Smooth muscle cell (in vitro differentiated cells): Measurements from ENCODE around the gene C1orf198. TPM values are rescaled to one million over a fixed set of nuclear protein-coding genes. Genes with fewer than 3 reads are reported as not detected.

Experiments
- DNase-seq: peaks from one replicate; lab custom pipeline; 2025; ENCODE audit not compliant: unreplicated experiment; lab: John Stamatoyannopoulos, UW
- H2AFZ ChIP-seq: fragments of 200-600 bp; sonication (generic); 2 replicates; pipeline ENCODE4 v1.6.0; 2016; ENCODE audit warnings: antibody characterized with exemption, low read depth, mild to moderate bottlenecking
- H3F3A ChIP-seq: fragments of 200-600 bp; sonication (generic); 2 replicates; pipeline ENCODE4 v1.6.0; 2017; ENCODE audit warnings: antibody characterized with exemption, low read depth
- H3K27ac ChIP-seq: fragments of 200-600 bp; sonication (generic); 2 replicates; pipeline ENCODE4 v1.5.1; 2016; ENCODE audit warnings: low read depth, mild to moderate bottlenecking
- H3K27me3 ChIP-seq: fragments of 200-600 bp; sonication (generic); 2 replicates; pipeline ENCODE4 v1.6.1; 2016; ENCODE audit warnings: low read depth, mild to moderate bottlenecking
- H3K36me3 ChIP-seq: fragments of 200-600 bp; sonication (generic); 2 replicates; pipeline ENCODE4 v1.5.1; 2016; ENCODE audit warnings: low read depth
- H3K4me1 ChIP-seq: fragments of 200-600 bp; sonication (generic); 2 replicates; pipeline ENCODE4 v1.5.1; 2016; ENCODE audit warnings: low read depth
- H3K4me2 ChIP-seq: fragments of 200-600 bp; sonication (generic); 2 replicates; pipeline ENCODE4 v1.6.0; 2016; ENCODE audit warnings: mild to moderate bottlenecking
- H3K4me3 ChIP-seq: fragments of 200-600 bp; sonication (generic); 2 replicates; pipeline ENCODE4 v1.5.1; 2016; ENCODE audit warnings: mild to moderate bottlenecking
- H3K79me2 ChIP-seq: fragments of 200-600 bp; sonication (generic); 2 replicates; pipeline ENCODE4 v1.6.0; 2016; ENCODE audit warnings: low read depth, mild to moderate bottlenecking
- H3K9ac ChIP-seq: fragments of 200-600 bp; sonication (generic); 2 replicates; pipeline ENCODE4 v1.6.0; 2016; ENCODE audit warnings: low read depth
- H3K9me3 ChIP-seq: fragments of 200-600 bp; sonication (generic); replicated peaks from 2 replicates; pipeline ENCODE4 v1.5.1; 2016; ENCODE audit warnings: low read depth
- H4K20me1 ChIP-seq: fragments of 200-600 bp; sonication (generic); 2 replicates; pipeline ENCODE4 v1.6.0; 2016; ENCODE audit warnings: low read depth
- WGBS: methylation state at CpG from one replicate; pipeline ENCODE4 v1.1.7; 2016; ENCODE audit warnings: low lambda C conversion rate; 5-methylcytosine and 5-hydroxymethylcytosine counted together
- polyA plus RNA-seq: library from polyadenylated mRNA; unstranded; fragments of >200 nt; fragmentation: Nextera tagmentation; extraction: Ambion mirVana; gene quantifications from 2 replicates; pipeline ENCODE4 v1.2.1, GENCODE V29; 2016
- total RNA-seq: library from RNA; depleted of rRNA; stranded (reverse); fragments of >200 nt; gene quantifications from 2 replicates; pipeline ENCODE4 v1.2.3, GENCODE V29; 2014
- TF ChIP-seq, protein P1 (sequence below): fragments of 200-600 bp; sonication (generic); IDR thresholded peaks from 2 replicates; pipeline ENCODE4 v1.5.1; 2017; ENCODE audit warnings: borderline replicate concordance, mild to moderate bottlenecking, antibody characterized with exemption; ENCODE audit not compliant: insufficient read depth, poor library complexity, severe bottlenecking

Gene C1orf198
- total and polyA plus RNA-seq, 2 experiments from 2014 or later: 67.7 to 77.5 TPM

DNA sequence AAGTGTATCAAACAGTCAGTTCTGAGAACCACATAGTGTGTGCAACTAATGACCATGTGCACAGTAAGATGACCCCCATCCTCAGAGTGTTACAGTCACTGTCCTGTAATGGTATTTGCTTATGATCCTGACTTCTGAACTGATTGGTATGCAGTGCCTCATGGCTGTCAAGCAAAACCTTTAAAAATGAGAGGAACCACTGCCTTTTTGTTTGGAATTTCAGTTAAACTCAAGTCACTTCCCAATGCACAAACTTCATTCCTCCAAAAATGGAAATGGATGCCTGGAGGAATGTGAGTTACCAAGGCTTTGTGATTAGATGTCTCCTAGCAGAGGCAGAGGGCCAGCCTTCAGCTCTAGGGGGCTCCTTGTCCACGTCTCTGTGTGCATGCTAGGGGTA lies 10.5 kb downstream of the C1orf198 start:
- H3K4me2 ChIP-seq: peak overlapping the region; percentile 40
- peaks cover 50% of the 10 kb centered on the region for H4K20me1 ChIP-seq
- H3K9ac ChIP-seq: peak overlapping the region; percentile 13
- 30% methylated on average over 1 of the region's 1 CpG for WGBS
- peaks cover 31% of the 10 kb centered on the region for H3F3A ChIP-seq
- H3K4me1 ChIP-seq: peaks cover 39% of the 10 kb centered on the region
- no peaks in the 10 kb centered on the region for H3K9me3 ChIP-seq
- peaks cover 9% of the 10 kb centered on the region for H3K36me3 ChIP-seq
- H3K79me2 ChIP-seq: peaks cover 62% of the 10 kb centered on the region
- no peak for DNase-seq
- no peaks in the 10 kb centered on the region for H3K27me3 ChIP-seq
- peak overlapping the region; percentile 75 for H3K27ac ChIP-seq
- no peak overlapping the region for H2AFZ ChIP-seq
- no peak overlapping the region for H3K4me3 ChIP-seq
- TF ChIP-seq, protein P1, sequence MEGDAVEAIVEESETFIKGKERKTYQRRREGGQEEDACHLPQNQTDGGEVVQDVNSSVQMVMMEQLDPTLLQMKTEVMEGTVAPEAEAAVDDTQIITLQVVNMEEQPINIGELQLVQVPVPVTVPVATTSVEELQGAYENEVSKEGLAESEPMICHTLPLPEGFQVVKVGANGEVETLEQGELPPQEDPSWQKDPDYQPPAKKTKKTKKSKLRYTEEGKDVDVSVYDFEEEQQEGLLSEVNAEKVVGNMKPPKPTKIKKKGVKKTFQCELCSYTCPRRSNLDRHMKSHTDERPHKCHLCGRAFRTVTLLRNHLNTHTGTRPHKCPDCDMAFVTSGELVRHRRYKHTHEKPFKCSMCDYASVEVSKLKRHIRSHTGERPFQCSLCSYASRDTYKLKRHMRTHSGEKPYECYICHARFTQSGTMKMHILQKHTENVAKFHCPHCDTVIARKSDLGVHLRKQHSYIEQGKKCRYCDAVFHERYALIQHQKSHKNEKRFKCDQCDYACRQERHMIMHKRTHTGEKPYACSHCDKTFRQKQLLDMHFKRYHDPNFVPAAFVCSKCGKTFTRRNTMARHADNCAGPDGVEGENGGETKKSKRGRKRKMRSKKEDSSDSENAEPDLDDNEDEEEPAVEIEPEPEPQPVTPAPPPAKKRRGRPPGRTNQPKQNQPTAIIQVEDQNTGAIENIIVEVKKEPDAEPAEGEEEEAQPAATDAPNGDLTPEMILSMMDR: no peak

DNA sequence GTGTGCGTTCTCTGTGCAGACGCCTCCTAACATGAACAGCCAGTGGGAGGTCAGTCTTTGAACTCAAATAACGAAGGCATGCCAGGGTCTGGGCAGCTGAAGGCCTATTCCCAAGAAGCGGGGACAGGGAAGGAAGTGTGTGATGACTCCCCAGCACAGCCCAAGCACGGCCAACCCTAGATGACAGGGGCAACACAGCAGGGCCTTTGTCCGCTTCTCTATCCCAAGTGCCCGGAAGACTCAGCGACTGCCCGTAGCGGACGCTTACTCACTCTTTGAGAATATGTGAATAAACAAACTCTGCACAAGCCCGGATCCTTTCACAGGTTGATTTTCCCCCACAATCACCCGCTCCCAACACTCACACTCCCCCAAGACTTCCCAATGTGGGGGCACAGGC lies 11.2 kb downstream of the C1orf198 start:
- peak overlapping the region; percentile 40 for H3K4me2 ChIP-seq
- peaks cover 62% of the 10 kb centered on the region for H3K79me2 ChIP-seq
- H3K36me3 ChIP-seq: peaks cover 12% of the 10 kb centered on the region
- no peak overlapping the region for H2AFZ ChIP-seq
- no peak for DNase-seq
- H3K4me1 ChIP-seq: peaks cover 39% of the 10 kb centered on the region
- no peaks in the 10 kb centered on the region for H3K27me3 ChIP-seq
- H3K9ac ChIP-seq: peak overlapping the region; percentile 15
- H3K4me3 ChIP-seq: no peak overlapping the region
- peak overlapping the region; percentile 75 for H3K27ac ChIP-seq
- no peaks in the 10 kb centered on the region for H3K9me3 ChIP-seq
- H3F3A ChIP-seq: peaks cover 31% of the 10 kb centered on the region
- TF ChIP-seq, protein P1: no peak
- WGBS: 41% methylated on average over 13 of the region's 13 CpGs
- H4K20me1 ChIP-seq: peaks cover 43% of the 10 kb centered on the region

DNA sequence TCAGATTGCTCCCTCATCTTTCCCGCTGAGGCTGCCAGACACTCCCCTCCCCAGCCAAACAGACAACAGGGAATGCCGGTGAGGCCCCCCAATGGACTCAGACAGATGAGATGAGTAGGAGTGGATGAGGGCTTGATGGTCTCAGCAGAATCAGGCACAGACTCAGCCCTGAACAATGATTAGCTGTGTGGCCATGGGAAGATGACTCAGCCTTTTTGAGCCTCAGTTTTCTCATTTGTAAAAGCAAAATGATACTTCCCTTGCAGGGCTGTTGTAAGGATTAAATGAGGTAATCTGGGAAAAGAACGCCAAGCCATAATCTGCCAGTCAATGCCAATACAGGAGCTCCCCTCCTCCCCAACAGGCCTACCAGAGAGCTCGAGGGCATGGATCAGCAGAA lies 12.4 kb downstream of the C1orf198 start:
- Histone ChIP-seq H4K20me1 (peaks cover 31% of the 10 kb centered on the region), H3K4me3 (no peak overlapping the region), H3K36me3 (peaks cover 12% of the 10 kb centered on the region), H3K27me3 (no peaks in the 10 kb centered on the region), H3F3A (peaks cover 34% of the 10 kb centered on the region), H3K9me3 (no peaks in the 10 kb centered on the region), H3K79me2 (peaks cover 53% of the 10 kb centered on the region), H3K4me2 (peak overlapping the region; percentile 40), H3K4me1 (peaks cover 51% of the 10 kb centered on the region), H3K9ac (no peak overlapping the region), H2AFZ (no peak overlapping the region), H3K27ac (peak overlapping the region; percentile 75)
- WGBS: 35% methylated on average over 4 of the region's 4 CpGs
- TF ChIP-seq, protein P1: no peak
- DNase-seq: no peak

DNA sequence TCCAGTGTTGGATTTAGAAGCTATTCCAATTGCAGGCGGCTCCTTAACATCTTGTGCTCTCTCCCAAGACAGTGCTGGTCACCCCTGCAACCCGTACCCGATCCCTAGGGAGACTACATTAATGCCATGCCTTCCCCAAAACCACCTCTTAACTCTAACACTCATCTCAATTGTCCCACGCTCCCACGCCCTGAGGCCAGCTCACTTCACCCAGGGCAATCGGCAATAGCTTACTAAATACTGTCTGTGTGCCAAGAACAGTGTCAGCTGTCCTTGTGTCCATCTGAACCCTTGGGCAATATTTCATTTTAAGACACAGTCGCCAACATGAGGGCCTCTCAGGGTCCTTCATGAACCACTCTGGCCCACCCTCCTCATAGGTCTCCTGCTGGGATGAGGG lies 13.9 kb downstream of the C1orf198 start:
- Histone ChIP-seq H4K20me1 (peaks cover 16% of the 10 kb centered on the region), H3K4me3 (no peak overlapping the region), H3F3A (peaks cover 26% of the 10 kb centered on the region), H3K79me2 (peaks cover 38% of the 10 kb centered on the region), H2AFZ (no peak overlapping the region), H3K27me3 (no peaks in the 10 kb centered on the region), H3K9ac (no peak overlapping the region), H3K36me3 (peaks cover 12% of the 10 kb centered on the region), H3K9me3 (no peaks in the 10 kb centered on the region), H3K4me2 (no peak overlapping the region), H3K27ac (no peak overlapping the region), H3K4me1 (peaks cover 54% of the 10 kb centered on the region)
- TF ChIP-seq, protein P1: no peak
- WGBS: 95% methylated on average over 7 of the region's 7 CpGs
- no peak for DNase-seq
